Esophagus squamous epithelium (tissue), 5 donors: ENCODE measurements around the gene ZHX3. TPM values are rescaled to one million over a fixed set of nuclear protein-coding genes. Genes with fewer than 3 reads are reported as not detected.

ENCODE experiments used
- DNase-seq: peaks from one replicate; lab custom pipeline; 2025; lab: John Stamatoyannopoulos, UW
- H3K27ac ChIP-seq, 4 donors: fragments of 200-600 bp; sonication (generic); one replicate each; pipeline ENCODE4 v1.5.1; 2016 to 2019; ENCODE audit warnings: mild to moderate bottlenecking in 1 of 4
- H3K27me3 ChIP-seq, 4 donors: fragments of 200-600 bp; sonication (generic); 1 replicate in 3 of 4; 2 replicates in 1 of 4; pipeline versions ENCODE4 v1.5.1 to v1.6.0; 2017 to 2021; ENCODE audit warnings: antibody characterized with exemption in 1 of 4
- H3K36me3 ChIP-seq, 3 donors: fragments of 200-600 bp; sonication (generic); one replicate each; pipeline ENCODE4 v1.5.1; 2016 to 2019
- H3K4me1 ChIP-seq, 3 donors: fragments of 200-600 bp; sonication (generic); one replicate each; pipeline ENCODE4 v1.5.1; 2017 to 2019
- H3K4me3 ChIP-seq, 4 donors: fragments of 200-600 bp; sonication (generic); 1 replicate in 3 of 4; 2 replicates in 1 of 4; pipeline ENCODE4 v1.5.1; 2016 to 2019; ENCODE audit warnings: mild to moderate bottlenecking in 2 of 4, moderate library complexity in 1 of 4
- H3K9me3 ChIP-seq, 3 donors: fragments of 200-600 bp; sonication (generic); one replicate each; pipeline ENCODE4 v1.5.1; 2016 to 2019
- POLR2A ChIP-seq, 4 donors: fragments of 450-650 bp; IDR thresholded peaks; one replicate each; pipeline ENCODE4 v1.6.1; 2017; ENCODE audit warnings: antibody characterized with exemption in 4 of 4, mild to moderate bottlenecking in 4 of 4, moderate library complexity in 3 of 4
- WGBS, 2 donors: methylation state at CpG; one replicate each; pipeline ENCODE4 v1.1.5; 2018; 5-methylcytosine and 5-hydroxymethylcytosine counted together
- intact Hi-C: fragments of 100-400 bp; cut with DNase I; formaldehyde crosslinking; loops from one replicate; pipeline ENCODE4 v1.15.0; 2022
- total RNA-seq, 4 donors: library from RNA; depleted of rRNA; stranded (reverse); fragments of >200 nt; gene quantifications; one replicate each; pipeline ENCODE4 v1.1.0, GENCODE V29; 2016
- TF ChIP-seq, protein P1 (sequence below), 6 experiments: fragments of 450-650 bp in 4 of 6; fragments of 200-600 bp in 2 of 6; sonication (generic) in 2 of 6; IDR thresholded peaks; one replicate each; pipeline ENCODE4 v1.5.1; 2016 to 2019; ENCODE audit warnings: antibody characterized with exemption in 6 of 6, mild to moderate bottlenecking in 4 of 6, moderate library complexity in 4 of 6
- donor health status: DM: yes; HTN: yes; CAD: no.

Gene ZHX3
- total RNA-seq, 4 donors from 2014 or later, result 13.6 to 30.3 (median 15.5) TPM

- intact Hi-C loops, result no loop called here
- no peak overlapping the region for H3K27ac ChIP-seq
Observed at GRCh38 chr20:41277049-41277448, 40.5 kb downstream of the ZHX3 start.

GRCh38 chr20:41276317-41276751 lies 41.2 kb downstream of the ZHX3 start:
- Histone ChIP-seq H3K27me3 (no peaks in the 10 kb centered on the region), H3K36me3 (no peaks in the 10 kb centered on the region), H3K9me3 (no peaks in the 10 kb centered on the region), H3K4me3 (no peak overlapping the region), H3K4me1 (peaks cover 0 to 22% (median 4%) of the 10 kb centered on the region in 3 donors), H3K27ac (no peak overlapping the region)
- WGBS, 2 donors, result 76 to 82% methylated on average over 8 to 9 of the region's 9 CpGs
- TF ChIP-seq POLR2A (IDR thresholded peaks at IDR 0.05), result no peak
- TF ChIP-seq, protein P1, sequence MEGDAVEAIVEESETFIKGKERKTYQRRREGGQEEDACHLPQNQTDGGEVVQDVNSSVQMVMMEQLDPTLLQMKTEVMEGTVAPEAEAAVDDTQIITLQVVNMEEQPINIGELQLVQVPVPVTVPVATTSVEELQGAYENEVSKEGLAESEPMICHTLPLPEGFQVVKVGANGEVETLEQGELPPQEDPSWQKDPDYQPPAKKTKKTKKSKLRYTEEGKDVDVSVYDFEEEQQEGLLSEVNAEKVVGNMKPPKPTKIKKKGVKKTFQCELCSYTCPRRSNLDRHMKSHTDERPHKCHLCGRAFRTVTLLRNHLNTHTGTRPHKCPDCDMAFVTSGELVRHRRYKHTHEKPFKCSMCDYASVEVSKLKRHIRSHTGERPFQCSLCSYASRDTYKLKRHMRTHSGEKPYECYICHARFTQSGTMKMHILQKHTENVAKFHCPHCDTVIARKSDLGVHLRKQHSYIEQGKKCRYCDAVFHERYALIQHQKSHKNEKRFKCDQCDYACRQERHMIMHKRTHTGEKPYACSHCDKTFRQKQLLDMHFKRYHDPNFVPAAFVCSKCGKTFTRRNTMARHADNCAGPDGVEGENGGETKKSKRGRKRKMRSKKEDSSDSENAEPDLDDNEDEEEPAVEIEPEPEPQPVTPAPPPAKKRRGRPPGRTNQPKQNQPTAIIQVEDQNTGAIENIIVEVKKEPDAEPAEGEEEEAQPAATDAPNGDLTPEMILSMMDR (IDR thresholded peaks at IDR 0.05), result no peak
- no peak for DNase-seq
- intact Hi-C loops, result no loop called here

More at GRCh38 chr20:41277049-41277448, 40.5 kb downstream of the ZHX3 start:
- no peaks in the 10 kb centered on the region for H3K9me3 ChIP-seq
- H3K36me3 ChIP-seq, result no peaks in the 10 kb centered on the region
- H3K4me3 ChIP-seq, result no peak overlapping the region
- no peak for DNase-seq
- H3K27me3 ChIP-seq, result no peaks in the 10 kb centered on the region
- TF ChIP-seq, protein P1 (IDR thresholded peaks at IDR 0.05), result no peak
- no peak for TF ChIP-seq POLR2A (IDR thresholded peaks at IDR 0.05)
- WGBS, 2 donors, result 89 to 91% methylated on average over 3 of the region's 3 CpGs
- peaks cover 0 to 18% (median 4%) of the 10 kb centered on the region in 3 donors for H3K4me1 ChIP-seq

DNA sequence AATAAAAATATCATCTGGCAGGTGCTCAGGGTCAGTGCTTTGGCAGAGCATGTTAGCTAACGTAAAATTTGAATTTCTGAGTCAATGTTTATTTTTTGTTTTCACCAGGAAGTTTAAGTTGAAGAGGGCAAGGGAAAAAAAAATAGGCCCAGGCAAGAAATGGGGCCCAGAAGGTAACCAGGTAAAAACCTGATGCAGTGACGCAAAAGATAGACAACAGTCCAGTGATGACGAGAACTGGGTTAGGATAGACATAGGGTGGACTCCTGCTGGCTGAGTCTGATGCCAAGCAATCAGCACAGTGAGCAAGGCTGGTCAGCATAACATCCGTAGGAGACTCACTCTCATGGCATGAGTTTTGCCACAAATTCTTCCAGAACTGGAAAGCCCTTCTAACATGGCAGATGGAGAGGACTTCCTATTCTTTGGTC lies 42.2 kb downstream of the ZHX3 start:
- Histone ChIP-seq H3K4me1 (peaks cover 0 to 28% (median 4%) of the 10 kb centered on the region in 3 donors), H3K9me3 (no peaks in the 10 kb centered on the region), H3K27me3 (no peaks in the 10 kb centered on the region), H3K27ac (no peak overlapping the region), H3K4me3 (no peak overlapping the region), H3K36me3 (no peaks in the 10 kb centered on the region)
- no peak for TF ChIP-seq POLR2A (IDR thresholded peaks at IDR 0.05)
- TF ChIP-seq, protein P1 (IDR thresholded peaks at IDR 0.05), result no peak
- intact Hi-C loops, result no loop called here
- WGBS, 2 donors, result 77% methylated on average over 4 of the region's 4 CpGs
- no peak for DNase-seq

DNA sequence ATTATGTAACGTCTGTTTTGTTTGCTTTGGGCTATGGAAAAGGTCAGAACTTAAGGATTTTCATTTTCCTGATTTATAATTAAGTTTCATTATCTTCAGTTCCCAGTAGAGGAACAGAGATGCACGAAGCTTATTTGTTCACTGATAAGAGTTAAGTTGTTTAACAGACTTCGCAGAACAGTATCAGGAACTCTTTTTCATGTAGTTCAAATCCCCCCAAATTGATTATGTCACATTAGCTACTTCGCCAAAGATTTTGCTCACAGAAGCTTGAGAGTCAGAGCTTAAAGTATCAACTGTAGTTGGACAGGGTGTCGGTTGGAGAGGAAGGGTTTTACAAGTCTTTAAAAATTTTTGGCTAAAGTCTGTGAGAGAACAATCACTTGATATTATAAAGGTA lies 43.4 kb downstream of the ZHX3 start:
- Histone ChIP-seq H3K9me3 (no peaks in the 10 kb centered on the region), H3K36me3 (no peaks in the 10 kb centered on the region), H3K4me3 (no peak overlapping the region), H3K4me1 (peaks cover 0 to 20% (median 0%) of the 10 kb centered on the region in 3 donors), H3K27ac (no peak overlapping the region), H3K27me3 (no peaks in the 10 kb centered on the region)
- WGBS, 2 donors, result 73 to 80% methylated on average over 5 of the region's 5 CpGs
- DNase-seq, result no peak
- intact Hi-C loops, result no loop called here
- TF ChIP-seq, protein P1 (IDR thresholded peaks at IDR 0.05), result no peak
- TF ChIP-seq POLR2A (IDR thresholded peaks at IDR 0.05), result no peak

DNA sequence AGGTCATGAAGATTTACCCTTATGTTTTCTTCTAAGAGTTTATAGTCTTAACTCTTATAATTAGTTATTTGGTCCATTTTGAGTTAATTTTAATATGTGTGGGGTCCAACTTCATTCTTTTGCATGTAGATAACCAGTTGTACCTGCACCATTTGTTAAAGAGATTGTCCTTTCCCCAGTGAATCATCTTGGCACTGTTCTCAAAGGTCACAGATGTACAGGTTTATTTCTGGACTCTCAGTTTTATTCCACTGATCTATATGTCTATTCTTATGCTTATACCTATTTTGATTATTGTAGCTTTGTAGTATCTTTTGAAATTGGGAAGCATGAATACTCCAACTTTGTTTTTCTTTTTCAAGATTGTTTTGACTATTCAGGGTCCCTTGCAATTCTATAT lies 44.1 kb downstream of the ZHX3 start:
- H3K27ac ChIP-seq, result no peak overlapping the region
- no peaks in the 10 kb centered on the region for H3K9me3 ChIP-seq
- no peaks in the 10 kb centered on the region for H3K27me3 ChIP-seq
- no peak for TF ChIP-seq POLR2A (IDR thresholded peaks at IDR 0.05)
- TF ChIP-seq, protein P1 (IDR thresholded peaks at IDR 0.05), result no peak
- H3K4me3 ChIP-seq, result no peak overlapping the region
- intact Hi-C loops, result no loop called here
- no peak for DNase-seq
- H3K4me1 ChIP-seq, result peaks cover 0 to 25% (median 0%) of the 10 kb centered on the region in 3 donors
- H3K36me3 ChIP-seq, result no peaks in the 10 kb centered on the region
